ENCODE data around the gene OR6C75. TPM values are rescaled to one million over a fixed set of nuclear protein-coding genes. Genes with fewer than 3 reads are reported as not detected.

The OR6C75 gene
- total RNA-seq, 2 experiments from 2014 or later, result not detected

Other genes with a start within 250 kb of the OR6C75 start
- not detected for gene OR9K2, start 236.6 kb upstream of the OR6C75 start, total RNA-seq
- not detected for gene OR10A7, start 141.9 kb upstream of the OR6C75 start, total RNA-seq
- not detected for gene OR6C74, start 118.4 kb upstream of the OR6C75 start, total RNA-seq
- gene OR6C6, start 66.4 kb upstream of the OR6C75 start, total RNA-seq, result not detected
- gene OR6C1, start 48.6 kb upstream of the OR6C75 start, total RNA-seq, result not detected
- not detected for gene OR6C3, start 32.2 kb upstream of the OR6C75 start, total RNA-seq
- not detected for gene OR6C65, start 37.6 kb downstream of the OR6C75 start, total RNA-seq
- gene OR6C76, start 63.3 kb downstream of the OR6C75 start, total RNA-seq, result not detected
- not detected for gene OR6C2, start 81.1 kb downstream of the OR6C75 start, total RNA-seq
- gene OR6C70, start 107.2 kb downstream of the OR6C75 start, total RNA-seq, result not detected
- gene OR6C68, start 129.4 kb downstream of the OR6C75 start, total RNA-seq, result not detected
- not detected for gene OR6C4, start 186.6 kb downstream of the OR6C75 start, total RNA-seq
- not detected for gene OR2AP1, start 209.5 kb downstream of the OR6C75 start, total RNA-seq

All from activated CD8-positive, alpha-beta memory T cell treated with anti-CD3 and anti-CD28 coated beads for 36 hours (primary cell).